DOHH2 (cell line): ENCODE measurements around the gene ATG4A.

Experiments used
- CTCF ChIP-seq: fragments of 200-600 bp; sonication (generic); IDR thresholded peaks from one replicate; pipeline ENCODE4 v1.5.1; 2014; ENCODE audit warnings: antibody characterized with exemption, mild to moderate bottlenecking, low read depth, low read length; ENCODE audit not compliant: poor library complexity, severe bottlenecking
- EZH2phosphoT487 ChIP-seq: fragments of 200-600 bp; sonication (generic); IDR thresholded peaks from 2 replicates; pipeline ENCODE4 v1.6.1; 2017; ENCODE audit warnings: borderline replicate concordance, mild to moderate bottlenecking, antibody characterized with exemption, low read length, moderate library complexity, mixed read lengths

DNA sequence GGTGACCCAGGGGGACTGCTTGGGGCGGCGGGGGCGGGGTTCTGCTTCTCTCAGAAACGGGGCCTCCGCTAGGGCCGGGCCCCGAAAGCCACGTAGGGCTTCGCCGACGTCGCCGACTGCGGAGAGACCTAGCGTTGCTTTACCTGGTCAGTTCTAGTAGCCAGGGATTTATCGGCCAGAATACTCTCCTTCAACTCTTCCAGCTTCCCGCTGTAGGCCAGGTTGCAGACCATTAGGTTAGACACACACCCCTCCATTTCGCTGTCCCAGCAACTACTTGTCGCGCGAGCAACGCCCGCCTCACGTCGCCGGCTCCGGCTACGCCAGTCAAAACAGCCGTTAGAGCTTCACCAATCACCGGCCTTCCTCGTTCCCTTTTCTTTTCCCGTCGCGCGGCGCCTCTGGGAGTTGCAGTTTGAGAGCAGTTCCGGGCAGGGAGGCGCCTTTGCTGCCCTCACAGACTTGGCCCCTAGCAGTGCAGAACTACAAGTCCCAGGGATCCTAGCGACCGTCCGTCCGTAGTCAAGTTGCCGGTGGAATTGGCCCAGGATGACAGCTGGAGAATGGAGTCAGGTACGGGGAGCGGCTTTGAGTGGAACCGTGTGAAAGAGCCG lies at the start of gene ATG4A, which contains the start of gene PSMD10:
- TF ChIP-seq CTCF (no peak), EZH2phosphoT487 (no peak)
